GM10266 (cell line): ENCODE results near the gene MS4A14.

Experiments
- DNase-seq: peaks from one replicate; pipeline ENCODE4 v3.0.0; 2012; ENCODE audit errors: extremely low spot score
- CTCF ChIP-seq: IDR thresholded peaks from 2 replicates; pipeline ENCODE4 v1.5.1; 2012; ENCODE audit warnings: mild to moderate bottlenecking, low read depth; ENCODE audit not compliant: control insufficient read depth, insufficient read depth; ENCODE audit errors: missing control alignments

MS4A14 gene

GRCh38 chr11:60455531-60456042 lies 59.3 kb downstream of the MS4A14 start, which contains the start of gene MS4A1:
MS4A1 (plus strand) TSS chr11:60455847; CDS start chr11:60462375, 6,528 bp downstream.
- DNase-seq, result peak; percentile 80
- TF ChIP-seq CTCF, result no peak

GRCh38 chr11:60457576-60457975 lies 61.3 kb downstream of the MS4A14 start:
- TF ChIP-seq CTCF, result no peak
- peak; percentile 39 for DNase-seq

GRCh38 chr11:60459345-60459744 lies 63.1 kb downstream of the MS4A14 start:
- DNase-seq, result no peak
- no peak for TF ChIP-seq CTCF
